ENCODE results near the gene UGT1A6.

Gene UGT1A6

GRCh38 chr2:233803994-233804393 lies 111.3 kb downstream of the UGT1A6 start:
- H3K27me3 ChIP-seq (ENCODE audit: insufficient read depth, low read length) = no peaks in the 10 kb centered on the region

DNA sequence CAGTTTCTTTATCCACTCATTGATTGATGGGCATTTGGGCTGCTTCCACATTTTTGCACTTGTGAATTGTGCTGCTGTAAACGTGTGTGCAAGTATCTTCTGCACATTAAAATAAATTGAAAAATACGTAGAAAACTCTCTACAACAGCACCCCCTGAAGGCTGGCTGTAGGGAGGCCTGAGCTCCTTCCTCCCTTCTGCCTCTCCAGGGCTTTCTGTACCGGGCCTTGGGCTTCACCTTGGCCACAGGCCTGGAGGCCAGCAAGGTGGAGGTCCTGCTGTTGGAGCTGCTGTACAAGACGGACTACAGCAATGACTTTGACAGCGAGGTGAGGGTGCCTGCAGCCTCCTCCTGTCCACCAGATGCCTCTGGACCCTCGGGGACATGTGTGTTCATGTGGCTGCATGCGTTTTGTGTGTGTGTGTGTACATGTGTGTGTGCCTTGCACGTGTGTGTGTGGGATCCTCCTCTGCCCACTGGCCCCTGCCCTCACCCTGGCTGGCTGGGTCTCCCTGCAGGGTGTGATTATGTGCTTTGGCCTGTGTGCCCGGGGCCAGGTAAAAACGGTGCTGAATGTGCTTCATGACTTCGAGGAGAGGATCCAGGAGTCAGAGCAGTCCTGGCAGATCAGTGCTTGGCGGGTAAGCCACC lies 114.7 kb downstream of the UGT1A6 start:
- Histone ChIP-seq H3K36me3 (ENCODE audit: insufficient read depth, low read length) (no peaks in the 10 kb centered on the region; the same call in 1 of the 2 replicates), H3K4me1 (ENCODE audit: insufficient read depth, low read length, severe bottlenecking) (no peaks in the 10 kb centered on the region), H3K4me3 (ENCODE audit: low read depth, low read length, poor library complexity, severe bottlenecking) (no peak overlapping the region), H3K79me2 (ENCODE audit: insufficient read depth, low read length) (no peaks in the 10 kb centered on the region), H3K9me3 (ENCODE audit: low read length) (no peaks in the 10 kb centered on the region), H2AFZ (ENCODE audit: low read length) (no peak overlapping the region), H3F3A (ENCODE audit: insufficient read depth, low read length) (no peaks in the 10 kb centered on the region), H3K9me2 (ENCODE audit: low read depth, low read length) (no peaks in the 10 kb centered on the region), H3K4me2 (ENCODE audit: low read length) (no peak overlapping the region), H3K27me3 (ENCODE audit: insufficient read depth, low read length) (no peaks in the 10 kb centered on the region), H4K20me1 (ENCODE audit: insufficient read depth, low read length) (no peaks in the 10 kb centered on the region), H3K27ac (ENCODE audit: low read depth, low read length, poor library complexity, severe bottlenecking) (no peak overlapping the region), H3K9ac (ENCODE audit: low read length) (no peak overlapping the region)
- TF ChIP-seq EZH2 (IDR thresholded peaks at IDR 0.05; ENCODE audit: borderline replicate concordance, low read length) = no peak
- TF ChIP-seq CTCF (IDR thresholded peaks at IDR 0.05; ENCODE audit: low read length) = peak; percentile 5; the same call in 1 of the 2 replicates

More at GRCh38 chr2:233803994-233804393, 111.3 kb downstream of the UGT1A6 start:
- Histone ChIP-seq H3K36me3 (ENCODE audit: insufficient read depth, low read length) (no peaks in the 10 kb centered on the region), H3K9me2 (ENCODE audit: low read depth, low read length) (no peaks in the 10 kb centered on the region), H4K20me1 (ENCODE audit: insufficient read depth, low read length) (no peaks in the 10 kb centered on the region), H3K9me3 (ENCODE audit: low read length) (no peaks in the 10 kb centered on the region), H3F3A (ENCODE audit: insufficient read depth, low read length) (no peaks in the 10 kb centered on the region), H3K4me3 (ENCODE audit: low read depth, low read length, poor library complexity, severe bottlenecking) (no peak overlapping the region), H3K4me1 (ENCODE audit: insufficient read depth, low read length, severe bottlenecking) (no peaks in the 10 kb centered on the region), H3K9ac (ENCODE audit: low read length) (no peak overlapping the region), H3K79me2 (ENCODE audit: insufficient read depth, low read length) (no peaks in the 10 kb centered on the region), H3K4me2 (ENCODE audit: low read length) (no peak overlapping the region), H2AFZ (ENCODE audit: low read length) (no peak overlapping the region), H3K27ac (ENCODE audit: low read depth, low read length, poor library complexity, severe bottlenecking) (no peak overlapping the region)
- no peak for TF ChIP-seq EZH2 (IDR thresholded peaks at IDR 0.05; ENCODE audit: borderline replicate concordance, low read length)
- no peak for TF ChIP-seq CTCF (IDR thresholded peaks at IDR 0.05; ENCODE audit: low read length)

- Histone ChIP-seq H3K36me3 (ENCODE audit: insufficient read depth, low read length) (no peaks in the 10 kb centered on the region; the same call in 1 of the 2 replicates), H3K27ac (ENCODE audit: low read depth, low read length, poor library complexity, severe bottlenecking) (no peak overlapping the region), H3K79me2 (ENCODE audit: insufficient read depth, low read length) (no peaks in the 10 kb centered on the region), H4K20me1 (ENCODE audit: insufficient read depth, low read length) (no peaks in the 10 kb centered on the region), H3K4me2 (ENCODE audit: low read length) (no peak overlapping the region), H3K9me3 (ENCODE audit: low read length) (no peaks in the 10 kb centered on the region), H3F3A (ENCODE audit: insufficient read depth, low read length) (no peaks in the 10 kb centered on the region), H3K4me1 (ENCODE audit: insufficient read depth, low read length, severe bottlenecking) (no peaks in the 10 kb centered on the region), H2AFZ (ENCODE audit: low read length) (no peak overlapping the region), H3K27me3 (ENCODE audit: insufficient read depth, low read length) (no peaks in the 10 kb centered on the region), H3K4me3 (ENCODE audit: low read depth, low read length, poor library complexity, severe bottlenecking) (no peak overlapping the region), H3K9me2 (ENCODE audit: low read depth, low read length) (no peaks in the 10 kb centered on the region), H3K9ac (ENCODE audit: low read length) (no peak overlapping the region)
- TF ChIP-seq CTCF (IDR thresholded peaks at IDR 0.05; ENCODE audit: low read length) (no peak), EZH2 (IDR thresholded peaks at IDR 0.05; ENCODE audit: borderline replicate concordance, low read length) (no peak)
These were observed 115.6 kb downstream of the UGT1A6 start for GRCh38 chr2:233807966-233808935.
